Liver (tissue), 9 donors: ENCODE measurements around the gene PDGFB. TPM values are rescaled to one million over a fixed set of nuclear protein-coding genes. Genes with fewer than 3 reads are reported as not detected.

ENCODE experiments used
- DNase-seq: peaks from one replicate; pipeline ENCODE4 v3.0.0-alpha.2; 2017; ENCODE audit warnings: low spot score
- H3K27ac ChIP-seq, 2 donors: one replicate each; pipeline ENCODE4 v1.7.0; 2013; ENCODE audit warnings: inconsistent platforms in 2 of 2, low read length in 2 of 2, control low read depth in 1 of 2, low read depth in 1 of 2, mild to moderate bottlenecking in 1 of 2
- H3K27me3 ChIP-seq, 4 donors: one replicate each; pipeline versions ENCODE4 v1.6.1 to v1.7.0; 2013; ENCODE audit warnings: low read length in 3 of 4, inconsistent platforms in 1 of 4, mild to moderate bottlenecking in 1 of 4, moderate library complexity in 1 of 4; ENCODE audit not compliant: control insufficient read depth in 4 of 4, insufficient read depth in 4 of 4
- H3K36me3 ChIP-seq, 4 donors: one replicate each; pipeline versions ENCODE4 v1.6.1 to v1.7.0; 2013; ENCODE audit warnings: low read length in 3 of 4, mild to moderate bottlenecking in 3 of 4, low read depth in 1 of 4, moderate library complexity in 1 of 4; ENCODE audit not compliant: control insufficient read depth in 4 of 4, insufficient read depth in 3 of 4
- H3K4me1 ChIP-seq, 4 donors: one replicate each; pipeline versions ENCODE4 v1.6.1 to v1.7.0; 2013; ENCODE audit warnings: low read length in 3 of 4, mild to moderate bottlenecking in 3 of 4, moderate library complexity in 1 of 4; ENCODE audit not compliant: control insufficient read depth in 4 of 4, insufficient read depth in 4 of 4
- H3K4me3 ChIP-seq, 3 donors: one replicate each; pipeline versions ENCODE4 v1.6.1 to v1.7.0; 2013; ENCODE audit warnings: low read length in 3 of 3, control low read depth in 1 of 3, low read depth in 1 of 3, mild to moderate bottlenecking in 1 of 3
- H3K9ac ChIP-seq, 2 donors: one replicate each; pipeline ENCODE4 v1.7.0; 2013; ENCODE audit warnings: low read length in 2 of 2, mild to moderate bottlenecking in 2 of 2, moderate library complexity in 2 of 2, control low read depth in 1 of 2, low read depth in 1 of 2
- H3K9me3 ChIP-seq, 4 donors: one replicate each; pipeline versions ENCODE4 v1.6.1 to v1.7.0; 2013; ENCODE audit warnings: low read length in 3 of 4; ENCODE audit not compliant: control insufficient read depth in 4 of 4
- ATF3 ChIP-seq: IDR thresholded peaks from 2 replicates; pipeline ENCODE4 v1.6.1; 2016; ENCODE audit warnings: antibody characterized with exemption
- CTCF ChIP-seq: fragments of 150-350 bp; IDR thresholded peaks from 2 replicates; pipeline ENCODE4 v1.5.1; 2017; ENCODE audit warnings: improper control_type of control experiment, low read depth, low read length; ENCODE audit not compliant: missing input control
- EGR1 ChIP-seq, 2 donors: IDR thresholded peaks; 2 replicates each; pipeline ENCODE4 v1.6.1; 2016 to 2018; ENCODE audit warnings: antibody characterized with exemption in 2 of 2, low read depth in 2 of 2
- FOXA1 ChIP-seq: IDR thresholded peaks from 2 replicates; pipeline ENCODE4 v1.6.1; 2016; ENCODE audit warnings: antibody characterized with exemption
- FOXA2 ChIP-seq: IDR thresholded peaks from 2 replicates; pipeline ENCODE4 v1.6.1; 2016; ENCODE audit warnings: antibody characterized with exemption
- GABPA ChIP-seq, 2 donors: IDR thresholded peaks in 1 of 2; conservative IDR thresholded peaks in 1 of 2; 2 replicates each; pipeline ENCODE4 v1.6.1; 2016; ENCODE audit warnings: antibody characterized with exemption in 2 of 2, mild to moderate bottlenecking in 1 of 2, moderate library complexity in 1 of 2
- HNF4A ChIP-seq, 2 donors: conservative IDR thresholded peaks; 2 replicates each; pipeline ENCODE4 v1.6.1; 2016; ENCODE audit warnings: antibody characterized with exemption in 2 of 2, mild to moderate bottlenecking in 2 of 2
- HNF4G ChIP-seq: IDR thresholded peaks from 2 replicates; pipeline ENCODE4 v1.6.1; 2016; ENCODE audit warnings: antibody characterized with exemption
- JUND ChIP-seq, 2 donors: IDR thresholded peaks; 2 replicates each; pipeline ENCODE4 v1.6.1; 2016; ENCODE audit warnings: antibody characterized with exemption in 2 of 2
- MAX ChIP-seq: IDR thresholded peaks from 2 replicates; pipeline ENCODE4 v1.6.1; 2016; ENCODE audit warnings: antibody characterized with exemption
- NR2F2 ChIP-seq: IDR thresholded peaks from 2 replicates; pipeline ENCODE4 v1.6.1; 2016; ENCODE audit warnings: antibody characterized with exemption
- RAD21 ChIP-seq, 2 donors: IDR thresholded peaks; 2 replicates each; pipeline ENCODE4 v1.6.1; 2016; ENCODE audit warnings: antibody characterized with exemption in 2 of 2, mild to moderate bottlenecking in 2 of 2
- REST ChIP-seq: IDR thresholded peaks from 2 replicates; pipeline ENCODE4 v1.6.1; 2016; ENCODE audit warnings: antibody characterized with exemption, mild to moderate bottlenecking
- RXRA ChIP-seq, 2 donors: IDR thresholded peaks; 2 replicates each; pipeline ENCODE4 v1.6.1; 2017 to 2018; ENCODE audit warnings: antibody characterized with exemption in 2 of 2, mild to moderate bottlenecking in 1 of 2
- SP1 ChIP-seq: IDR thresholded peaks from 2 replicates; pipeline ENCODE4 v1.6.1; 2018; ENCODE audit warnings: antibody characterized with exemption, mild to moderate bottlenecking
- TAF1 ChIP-seq: conservative IDR thresholded peaks from 2 replicates; pipeline ENCODE4 v1.6.1; 2016; ENCODE audit warnings: antibody characterized with exemption, mild to moderate bottlenecking
- YY1 ChIP-seq: IDR thresholded peaks from 2 replicates; pipeline ENCODE4 v1.6.1; 2016; ENCODE audit warnings: antibody characterized with exemption, mild to moderate bottlenecking
- WGBS: extraction: QIAGEN DNeasy Blood & Tissue Kit; methylation state at CpG from one replicate; pipeline ENCODE4 v1.1.7; 2013; 5-methylcytosine and 5-hydroxymethylcytosine counted together
- polyA plus RNA-seq, 2 donors: library from polyadenylated mRNA; stranded (reverse) in 1 of 2; unstranded in 1 of 2; fragments of 200-250 nt in 1 of 2; fragments of >200 nt in 1 of 2; fragmentation: Nextera tagmentation in 1 of 2; extraction: Ambion mirVana in 1 of 2; gene quantifications; one replicate each; pipeline versions ENCODE4 v1.2.1 to v1.2.3, GENCODE V29; 2013 to 2015
- total RNA-seq, 2 donors: library from RNA; depleted of rRNA; stranded (reverse); fragments of >200 nt; gene quantifications; one replicate each; pipeline ENCODE4 v1.2.3, GENCODE V29; 2014
- donor health status: healthy.
- donor health status: healthy.
- donor health status: healthy.
- donor health status: healthy.
- donor health status: healthy.

The PDGFB gene
- total and polyA plus RNA-seq, 4 donors = 0.25 to 4.5 (median 1.7) TPM

GRCh38 chr22:39230261-39231196 is 14.3 kb downstream of the PDGFB start:
- H3K4me1 ChIP-seq = peaks cover 0 to 15% (median 9%) of the 10 kb centered on the region in 4 donors
- WGBS = 63% methylated on average over 30 of the region's 30 CpGs
- no peaks in the 10 kb centered on the region for H3K9me3 ChIP-seq
- no peak overlapping the region for H3K4me3 ChIP-seq
- DNase-seq = no peak
- H3K9ac ChIP-seq = no peak overlapping the region
- no peaks in the 10 kb centered on the region for H3K27me3 ChIP-seq
- TF ChIP-seq TAF1 = no peak
- TF ChIP-seq NR2F2 = peak; percentile 99
- no peak for TF ChIP-seq JUND (IDR thresholded peaks at IDR 0.05)
- peaks cover 0 to 19% (median under 1%) of the 10 kb centered on the region in 4 donors for H3K36me3 ChIP-seq
- H3K27ac ChIP-seq = no peak overlapping the region

GRCh38 chr22:39229688-39230260 is 15.0 kb downstream of the PDGFB start:
- Histone ChIP-seq H3K9me3 (no peaks in the 10 kb centered on the region), H3K27me3 (no peaks in the 10 kb centered on the region), H3K9ac (no peak overlapping the region), H3K36me3 (peaks cover 0 to 26% (median under 1%) of the 10 kb centered on the region in 4 donors), H3K4me1 (peaks cover 0 to 8% (median 4%) of the 10 kb centered on the region in 4 donors), H3K27ac (no peak overlapping the region), H3K4me3 (no peak overlapping the region)
- 80% methylated on average over 14 of the region's 14 CpGs for WGBS
- TF ChIP-seq RAD21 (IDR thresholded peaks at IDR 0.05) = no peak
- TF ChIP-seq SP1 = no peak
- TF ChIP-seq JUND (IDR thresholded peaks at IDR 0.05) = no peak
- TF ChIP-seq RXRA (IDR thresholded peaks at IDR 0.05) = no peak
- TF ChIP-seq CTCF = no peak
- TF ChIP-seq FOXA1 = no peak
- no peak for TF ChIP-seq GABPA (IDR thresholded peaks at IDR 0.05 in 1 of 2, conservative IDR thresholded peaks at IDR 0.05 in 1 of 2)
- no peak for TF ChIP-seq ATF3
- no peak for TF ChIP-seq HNF4A (conservative IDR thresholded peaks at IDR 0.05)
- no peak for TF ChIP-seq EGR1 (IDR thresholded peaks at IDR 0.05; ENCODE audit: low read depth in 2 of 2)
- DNase-seq = no peak

GRCh38 chr22:39229075-39229474 is 15.7 kb downstream of the PDGFB start:
- Histone ChIP-seq H3K36me3 (peaks cover 0 to 33% (median under 1%) of the 10 kb centered on the region in 4 donors), H3K4me3 (no peak overlapping the region), H3K27ac (no peak overlapping the region), H3K27me3 (no peaks in the 10 kb centered on the region), H3K9ac (no peak overlapping the region), H3K4me1 (peaks cover 0 to 1% (median 0%) of the 10 kb centered on the region in 4 donors), H3K9me3 (no peaks in the 10 kb centered on the region)
- WGBS = 94% methylated on average over 8 of the region's 8 CpGs
- DNase-seq = no peak
- TF ChIP-seq YY1 (no peak), MAX (no peak), EGR1 (IDR thresholded peaks at IDR 0.05; ENCODE audit: low read depth in 2 of 2) (no peak), FOXA2 (no peak), JUND (IDR thresholded peaks at IDR 0.05) (no peak), ATF3 (no peak), CTCF (no peak), RXRA (IDR thresholded peaks at IDR 0.05) (no peak), HNF4G (no peak), REST (no peak), SP1 (no peak), NR2F2 (no peak), HNF4A (conservative IDR thresholded peaks at IDR 0.05) (no peak), TAF1 (no peak)
